Medulla oblongata (tissue), 1 donor: ENCODE results near the gene ZIC1.

Experiments
- DNase-seq: peaks from one replicate; pipeline ENCODE4 v3.0.0-alpha.2; 2015; ENCODE audit errors: extremely low spot score

Gene ZIC1

GRCh38 chr3:147410116-147410525 lies 956 bp downstream of the ZIC1 start:
- no peak for DNase-seq

DNA sequence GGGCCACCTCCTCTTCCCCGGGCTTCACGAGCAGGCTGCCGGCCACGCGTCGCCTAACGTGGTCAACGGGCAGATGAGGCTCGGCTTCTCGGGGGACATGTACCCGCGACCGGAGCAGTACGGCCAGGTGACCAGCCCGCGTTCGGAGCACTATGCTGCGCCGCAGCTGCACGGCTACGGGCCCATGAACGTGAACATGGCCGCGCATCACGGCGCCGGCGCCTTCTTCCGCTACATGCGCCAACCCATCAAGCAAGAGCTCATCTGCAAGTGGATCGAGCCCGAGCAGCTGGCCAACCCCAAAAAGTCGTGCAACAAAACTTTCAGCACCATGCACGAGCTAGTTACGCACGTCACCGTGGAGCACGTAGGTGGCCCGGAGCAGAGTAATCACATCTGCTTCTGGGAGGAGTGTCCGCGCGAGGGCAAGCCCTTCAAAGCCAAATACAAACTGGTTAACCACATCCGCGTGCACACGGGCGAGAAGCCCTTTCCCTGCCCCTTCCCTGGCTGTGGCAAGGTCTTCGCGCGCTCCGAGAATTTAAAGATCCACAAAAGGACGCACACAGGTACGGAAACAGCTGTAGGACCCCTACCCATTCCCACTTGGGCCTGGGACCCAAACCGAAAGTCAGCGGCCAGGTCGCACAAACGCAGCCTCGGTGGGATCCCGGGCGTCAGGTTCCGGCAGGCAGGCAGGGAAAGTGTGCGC lies 1.5 kb downstream of the ZIC1 start:
- no peak for DNase-seq

- no peak for DNase-seq
Observed at GRCh38 chr3:147411238-147411814, 2.2 kb downstream of the ZIC1 start.

DNA sequence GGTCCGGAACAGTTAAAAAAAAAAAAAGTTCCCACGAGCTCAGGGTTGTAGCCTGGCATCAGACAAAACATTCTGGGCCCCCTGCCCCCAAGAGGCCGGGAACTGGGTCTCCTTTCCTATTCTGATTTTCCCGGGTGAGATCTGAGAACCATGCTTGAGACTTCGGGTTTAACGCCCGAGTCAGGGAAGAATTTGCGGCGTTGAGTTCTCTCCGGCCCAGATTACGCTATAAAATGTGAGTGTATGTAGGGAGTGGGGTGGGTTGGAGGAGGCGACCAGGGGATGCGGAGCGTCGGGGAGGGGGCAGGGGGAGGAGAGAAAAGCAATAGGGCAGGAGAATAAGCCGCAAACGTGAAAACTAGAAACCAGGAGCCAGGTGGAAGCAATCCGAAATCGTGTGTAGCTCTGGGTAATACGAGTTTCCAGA lies 2.7 kb downstream of the ZIC1 start:
- no peak for DNase-seq

DNA sequence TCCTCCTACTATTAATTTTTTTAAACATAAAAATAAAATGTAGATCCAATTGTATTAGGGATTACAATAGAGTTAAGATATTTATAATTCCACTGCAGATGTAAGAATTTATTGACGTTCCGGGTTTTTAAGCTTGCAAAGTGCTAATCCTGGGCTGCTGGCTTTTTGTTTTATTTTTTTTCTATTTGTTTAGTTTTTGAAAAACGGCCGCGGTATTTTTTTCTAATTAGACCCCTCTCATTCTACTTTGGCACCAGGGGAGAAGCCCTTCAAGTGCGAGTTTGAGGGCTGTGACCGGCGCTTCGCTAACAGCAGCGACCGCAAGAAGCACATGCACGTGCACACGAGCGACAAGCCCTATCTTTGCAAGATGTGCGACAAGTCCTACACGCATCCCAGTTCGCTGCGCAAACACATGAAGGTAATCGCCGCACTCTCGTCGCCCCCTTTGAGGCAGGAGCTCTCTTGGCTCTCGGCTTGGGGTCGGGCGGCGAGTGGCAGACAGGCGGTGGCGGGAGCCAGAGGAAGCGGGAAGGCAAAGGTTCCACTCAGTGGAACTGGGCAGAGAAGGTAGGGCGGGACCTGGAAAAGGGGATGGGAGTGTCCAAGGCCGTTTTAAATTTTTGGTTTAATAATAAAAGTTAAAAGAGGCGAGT lies 3.2 kb downstream of the ZIC1 start:
- DNase-seq, result no peak

DNA sequence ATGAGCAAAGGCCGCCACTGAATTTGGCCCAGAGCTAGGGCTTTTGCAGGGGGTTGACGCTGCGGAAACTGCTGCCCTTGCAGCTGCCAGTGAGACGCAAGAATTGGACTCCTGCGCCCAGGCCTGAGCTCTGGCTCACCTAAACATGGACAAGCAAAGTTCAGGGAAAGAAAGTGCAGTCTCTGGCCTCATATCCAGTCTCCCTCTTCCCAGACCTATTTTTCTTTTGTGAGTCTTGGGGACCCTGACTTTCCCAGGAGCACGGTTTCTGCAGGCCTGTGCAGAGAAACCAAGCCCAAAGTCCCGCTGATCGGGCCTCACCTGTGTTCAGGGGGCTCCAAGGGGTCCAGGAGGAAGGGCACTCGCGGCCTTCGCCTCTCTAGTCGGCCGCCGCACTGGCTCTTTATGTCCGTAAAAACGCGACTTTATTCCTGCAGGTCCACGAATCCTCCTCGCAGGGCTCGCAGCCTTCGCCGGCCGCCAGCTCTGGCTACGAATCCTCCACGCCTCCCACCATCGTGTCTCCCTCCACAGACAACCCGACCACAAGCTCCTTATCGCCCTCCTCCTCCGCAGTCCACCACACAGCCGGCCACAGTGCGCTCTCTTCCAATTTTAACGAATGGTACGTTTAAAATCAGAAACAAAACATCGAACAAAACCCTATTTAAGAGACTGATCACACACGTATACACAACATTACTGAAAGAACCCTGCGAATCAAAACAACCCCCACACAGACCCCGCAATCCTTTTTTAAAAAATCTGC lies 3.9 kb downstream of the ZIC1 start:
- DNase-seq, result no peak

- peak; percentile 8 for DNase-seq
Observed at GRCh38 chr3:147413686-147414389, 4.7 kb downstream of the ZIC1 start.

GRCh38 chr3:147414390-147415138 lies 5.4 kb downstream of the ZIC1 start:
- no peak for DNase-seq

GRCh38 chr3:147415286-147415685 lies 6.1 kb downstream of the ZIC1 start:
- peak; percentile 21 for DNase-seq

DNA sequence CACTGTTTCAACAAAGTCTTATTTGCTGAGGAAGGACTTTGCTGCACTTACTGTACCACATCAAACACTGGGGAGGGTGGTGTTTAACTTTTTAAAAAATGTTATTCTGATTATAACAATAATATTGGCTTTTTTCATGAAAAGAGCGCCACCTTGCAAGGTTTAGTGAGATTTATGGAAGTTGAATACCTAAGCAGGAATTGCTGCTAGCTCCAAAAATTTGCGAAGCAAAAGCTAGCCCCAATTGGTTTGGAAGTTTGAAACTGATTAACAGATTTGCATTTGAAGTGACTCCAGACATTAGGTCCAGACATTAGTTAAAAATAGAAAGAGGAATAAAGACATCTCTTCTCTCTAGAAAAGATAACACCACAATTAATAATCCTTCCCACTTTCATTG lies 6.7 kb downstream of the ZIC1 start:
- peak; percentile 2 for DNase-seq

- DNase-seq, result no peak
Observed at GRCh38 chr3:147416931-147417330, 7.8 kb downstream of the ZIC1 start.

DNA sequence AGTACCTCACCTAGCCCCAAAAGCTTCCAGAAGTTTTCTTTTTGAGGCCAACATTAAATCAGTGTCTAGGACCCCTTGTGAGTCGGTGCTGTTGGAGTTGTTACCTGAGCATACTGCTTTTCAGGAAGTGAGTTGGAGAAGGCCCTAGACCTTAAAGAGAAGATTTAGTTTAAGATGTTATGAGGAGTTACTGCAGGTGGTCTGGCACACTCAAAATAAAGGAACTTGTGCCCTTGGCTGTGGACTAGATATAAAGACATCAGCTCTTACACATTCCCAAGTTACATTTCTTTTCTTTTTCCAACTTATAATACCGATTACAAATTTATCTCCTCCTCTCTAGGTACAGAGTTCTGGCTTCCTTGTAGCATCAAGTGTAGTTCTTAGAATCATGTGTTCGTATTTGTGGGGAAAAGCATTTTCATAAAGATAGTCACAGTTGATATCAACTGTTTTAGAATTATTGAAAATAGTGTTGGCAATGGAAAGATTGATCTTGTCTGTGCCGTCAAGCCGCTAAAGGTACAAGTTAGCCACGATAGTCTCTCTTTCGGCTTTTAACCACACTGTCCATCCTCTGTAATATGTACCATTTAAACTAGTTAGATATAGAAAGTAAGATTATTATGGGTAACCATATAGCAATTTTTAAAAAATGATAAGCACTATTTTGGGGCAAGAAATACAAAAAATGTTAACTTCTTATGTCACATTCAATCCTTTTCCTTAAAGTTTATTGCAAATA lies 8.6 kb downstream of the ZIC1 start:
- DNase-seq, result peak; percentile 3

DNA sequence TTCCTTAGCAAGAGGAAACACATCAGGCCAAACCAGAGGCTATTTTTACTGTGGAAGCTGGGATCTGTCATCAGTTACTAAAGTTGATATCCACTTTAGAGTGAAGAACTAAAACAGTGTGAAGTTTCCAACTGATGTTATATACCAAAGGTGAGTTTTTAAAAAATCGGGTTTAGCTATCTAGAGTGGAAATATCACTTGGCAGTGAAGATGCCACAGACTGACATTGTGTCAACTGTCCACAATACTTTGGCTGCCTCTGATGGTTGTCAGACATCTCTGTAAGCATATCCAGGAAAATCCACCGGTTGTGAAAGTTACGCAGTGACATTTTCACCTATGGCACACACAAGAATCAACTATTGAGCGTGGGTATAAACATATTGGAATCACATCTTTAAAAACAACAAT lies 9.2 kb downstream of the ZIC1 start:
- peak; percentile 27 for DNase-seq

DNA sequence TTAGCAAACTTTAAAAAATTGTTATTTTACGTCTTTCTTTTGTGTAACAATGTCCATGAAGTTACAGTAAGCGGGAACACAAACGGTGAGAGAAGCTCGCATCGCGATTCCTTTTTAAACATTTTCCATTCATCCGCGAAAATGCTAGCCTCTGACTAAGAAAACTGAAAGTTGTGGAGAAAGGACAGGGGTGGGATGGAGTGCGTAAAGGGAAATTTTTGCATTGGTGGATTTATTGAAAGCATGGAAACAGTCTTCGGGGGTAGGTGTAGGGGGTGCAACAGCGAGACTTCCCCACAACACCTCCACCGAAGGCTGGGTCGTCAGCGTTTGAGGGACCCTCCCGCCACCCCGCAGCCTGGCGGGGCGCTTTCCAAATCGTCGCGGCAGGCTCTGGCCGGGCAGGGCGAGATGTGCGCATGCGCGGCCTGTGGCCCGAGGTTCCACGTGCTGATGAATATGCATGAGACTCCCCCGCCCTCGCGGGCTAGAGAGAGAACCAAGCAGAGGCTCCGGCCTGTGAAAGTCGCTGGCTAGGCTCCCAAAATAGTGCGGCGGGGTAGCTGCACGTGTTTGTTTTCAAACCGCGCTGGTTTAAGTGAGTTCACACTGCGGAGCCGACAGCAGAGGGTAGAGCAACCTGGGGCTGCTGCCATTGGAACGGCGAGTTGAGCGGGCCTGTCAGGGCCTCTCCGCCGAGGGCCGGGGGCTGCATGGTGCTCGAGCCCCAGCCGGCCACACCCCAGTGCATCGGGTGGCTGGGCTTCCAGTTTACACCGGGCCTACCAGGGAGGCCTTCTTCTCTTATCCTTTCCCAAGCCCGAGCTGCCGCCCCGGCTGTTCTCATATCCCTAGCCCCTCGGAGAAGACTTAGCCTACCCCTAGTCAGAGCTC lies 9.9 kb downstream of the ZIC1 start:
- DNase-seq, result peak; percentile 95

GRCh38 chr3:147419781-147420224 lies 10.6 kb downstream of the ZIC1 start:
- DNase-seq, result peak; percentile 16

GRCh38 chr3:147420353-147421183 lies 11.4 kb downstream of the ZIC1 start:
- peak; percentile 7 for DNase-seq

- peak; percentile 33 for DNase-seq
Observed at GRCh38 chr3:147421184-147421912, 12.2 kb downstream of the ZIC1 start.

GRCh38 chr3:147422196-147422595 lies 13.0 kb downstream of the ZIC1 start:
- peak; percentile 13 for DNase-seq
